Osteoblast (primary cell): ENCODE measurements around the gene PARP16. TPM values are rescaled to one million over a fixed set of nuclear protein-coding genes. Genes with fewer than 3 reads are reported as not detected.

Source experiments
- DNase-seq: peaks from one replicate; pipeline ENCODE4 v3.0.0; 2011; ENCODE audit warnings: low spot score, mixed read lengths; ENCODE audit not compliant: insufficient read length; ENCODE audit errors: missing footprints
- H2AFZ ChIP-seq: 2 replicates; pipeline ENCODE4 v1.6.0; 2011; ENCODE audit warnings: mild to moderate bottlenecking, low read length
- H3K27ac ChIP-seq: 2 replicates; pipeline ENCODE4 v1.5.1; 2011; ENCODE audit warnings: mild to moderate bottlenecking, low read depth, low read length, moderate library complexity
- H3K27me3 ChIP-seq: 2 replicates; pipeline ENCODE4 v1.6.0; 2012; ENCODE audit warnings: mild to moderate bottlenecking, control low read depth, inconsistent platforms, low read length, moderate library complexity; ENCODE audit not compliant: insufficient read depth
- H3K36me3 ChIP-seq: 2 replicates; pipeline ENCODE4 v1.5.1; 2011; ENCODE audit warnings: mild to moderate bottlenecking, low read length, control low read depth, moderate library complexity; ENCODE audit not compliant: insufficient read depth
- H3K4me1 ChIP-seq: 2 replicates; pipeline ENCODE4 v1.5.1; 2011; ENCODE audit warnings: mild to moderate bottlenecking, low read length, control low read depth, moderate library complexity; ENCODE audit not compliant: insufficient read depth
- H3K4me2 ChIP-seq: 2 replicates; pipeline ENCODE4 v1.6.0; 2011; ENCODE audit warnings: mild to moderate bottlenecking, low read length; ENCODE audit not compliant: insufficient read depth
- H3K4me3 ChIP-seq: fragments of 200-600 bp; sonication (generic); 3 replicates; pipeline ENCODE4 v1.5.1; 2012; ENCODE audit warnings: mild to moderate bottlenecking, low read length, inconsistent platforms; ENCODE audit not compliant: insufficient read depth
- H3K79me2 ChIP-seq: 2 replicates; pipeline ENCODE4 v1.6.0; 2012; ENCODE audit warnings: mild to moderate bottlenecking, low read length, control low read depth, inconsistent platforms; ENCODE audit not compliant: insufficient read depth
- H3K9me3 ChIP-seq: 2 replicates; pipeline ENCODE4 v1.5.1; 2011; ENCODE audit warnings: low read depth, low read length, control low read depth
- H4K20me1 ChIP-seq: 2 replicates; pipeline ENCODE4 v1.6.0; 2012; ENCODE audit warnings: mild to moderate bottlenecking, low read length, control low read depth; ENCODE audit not compliant: insufficient read depth
- CTCF ChIP-seq: IDR thresholded peaks from 2 replicates; pipeline ENCODE4 v1.5.1; 2011; ENCODE audit warnings: mild to moderate bottlenecking, low read depth, low read length, moderate library complexity; ENCODE audit errors: extremely low read depth
- small RNA-seq: library from RNA; depleted of rRNA; stranded (forward); fragments of <200 nt; gene quantifications from one replicate; pipeline ENCODE3, GENCODE V24; 2012
- total RNA-seq: library from RNA; depleted of rRNA; stranded (reverse); fragments of >200 nt; gene quantifications from 2 replicates; pipeline ENCODE4 v1.2.3, GENCODE V29; 2012

PARP16 gene
- total RNA-seq, 1 donor, result 6.2 TPM

DNA sequence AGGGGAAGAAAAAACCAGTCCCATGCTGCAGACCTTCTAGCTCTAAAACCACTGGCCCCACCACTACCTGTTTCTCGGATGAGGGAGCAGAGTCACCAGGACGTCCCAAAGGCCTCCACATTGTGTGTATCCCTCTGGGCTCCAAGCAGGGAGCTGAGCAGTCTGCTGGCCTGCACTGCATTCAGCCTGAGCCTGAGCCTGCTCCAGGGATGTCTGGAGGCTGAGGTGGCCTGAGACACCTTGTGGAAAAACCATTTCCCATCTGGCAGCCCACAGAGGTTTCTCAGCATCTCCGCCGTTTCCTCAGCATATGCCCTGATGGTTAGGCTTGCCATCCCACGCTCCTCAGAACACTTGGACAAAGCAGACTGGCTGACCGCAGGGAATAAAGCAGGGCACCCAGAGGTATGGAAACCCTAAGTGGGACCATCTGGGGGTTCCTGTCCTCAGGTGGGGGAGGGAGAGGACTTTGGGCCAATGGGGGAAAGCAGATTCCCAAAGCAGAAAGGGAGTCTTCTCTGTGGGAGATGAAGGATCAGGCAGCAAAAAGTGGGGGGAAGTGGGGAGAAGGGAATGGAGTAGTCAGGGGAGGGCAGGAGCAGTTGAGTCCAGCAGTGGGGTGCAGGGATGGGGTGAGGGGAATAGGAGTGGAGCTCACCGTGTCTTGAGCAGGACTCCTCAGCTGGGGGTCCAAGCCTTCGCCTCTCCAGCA, 75.8 kb downstream of the PARP16 start, which contains the start of gene CILP:
Gene CILP (minus strand): TSS at position 704 of the 712 bp plus-strand sequence. CDS start 1,718 bp downstream, outside the sequence.
- Histone ChIP-seq H3K27ac (no peak within 1 kb of the TSS), H3K4me2 (no peak within 1 kb of the TSS), H3K9me3 (no peaks in the 10 kb centered on the region), H3K27me3 (peaks cover 8% of the 10 kb centered on the region), H2AFZ (no peak within 1 kb of the TSS), H4K20me1 (no peaks in the 10 kb centered on the region), H3K36me3 (no peaks in the 10 kb centered on the region), H3K79me2 (no peaks in the 10 kb centered on the region), H3K4me1 (no peaks in the 10 kb centered on the region), H3K4me3 (no peak within 1 kb of the TSS)
- no peak for TF ChIP-seq CTCF
- DNase-seq, result no peak

- Histone ChIP-seq H2AFZ (no peak overlapping the region), H3K79me2 (no peaks in the 10 kb centered on the region), H3K9me3 (no peaks in the 10 kb centered on the region), H3K4me3 (no peak overlapping the region), H3K27me3 (peaks cover 8% of the 10 kb centered on the region), H3K36me3 (no peaks in the 10 kb centered on the region), H3K4me2 (no peak overlapping the region), H3K4me1 (no peaks in the 10 kb centered on the region), H3K27ac (no peak overlapping the region), H4K20me1 (no peaks in the 10 kb centered on the region)
- no peak for DNase-seq
- TF ChIP-seq CTCF, result no peak
These were observed 76.7 kb downstream of the PARP16 start for GRCh38 chr15:65209701-65210643.

DNA sequence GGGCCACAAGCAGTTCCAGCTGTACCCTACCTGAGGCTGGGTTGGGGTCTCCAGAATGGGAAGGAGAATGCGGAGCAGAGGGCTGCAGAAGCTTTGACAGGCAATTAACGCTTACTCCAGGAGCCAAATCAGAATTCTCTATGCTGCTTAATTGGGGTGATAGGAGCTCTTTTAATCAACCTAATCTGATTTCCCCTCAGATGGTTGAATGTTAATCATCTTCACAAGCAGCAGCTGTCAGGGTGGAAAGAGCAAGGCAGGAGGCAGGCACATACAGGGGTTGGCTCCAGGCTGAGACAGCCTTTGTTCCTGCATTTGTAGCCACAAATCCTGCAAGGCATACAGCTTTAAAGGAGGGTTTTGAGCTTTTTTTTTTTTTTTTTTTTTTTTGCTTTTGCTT, 78.0 kb downstream of the PARP16 start:
- Histone ChIP-seq H4K20me1 (no peaks in the 10 kb centered on the region), H3K79me2 (no peaks in the 10 kb centered on the region), H3K9me3 (no peaks in the 10 kb centered on the region), H3K27me3 (peaks cover 8% of the 10 kb centered on the region), H3K4me3 (no peak overlapping the region), H2AFZ (no peak overlapping the region), H3K4me2 (no peak overlapping the region), H3K4me1 (no peaks in the 10 kb centered on the region), H3K27ac (no peak overlapping the region), H3K36me3 (no peaks in the 10 kb centered on the region)
- TF ChIP-seq CTCF, result no peak
- no peak for DNase-seq

Small RNAs within 50 kb of the gene (small RNA-seq; reads per million reads assigned to genes)
- gene AC068213.1 (not detected), gene RNU5A-1 (171 reads per million, percentile 97 among the genes with 10 or more reads in this experiment), gene RNU5B-1 (415 reads per million, percentile 98 among the genes with 10 or more reads in this experiment), gene RNU6-686P (not detected), gene SNORA24B (25.4 reads per million, percentile 95 among the genes with 10 or more reads in this experiment)

Other genes starting within 250 kb of the PARP16 start
- not detected in 2 replicates for gene SLC51B, start 241.5 kb downstream of the PARP16 start, total RNA-seq
- under 0.01 and 0.36 TPM in 2 replicates for gene RASL12, start 218.9 kb downstream of the PARP16 start, total RNA-seq
- gene KBTBD13, start 210.1 kb downstream of the PARP16 start, total RNA-seq, result not detected in 2 replicates
- gene UBAP1L, start 171.7 kb downstream of the PARP16 start, total RNA-seq, result 2.9 and 3.3 TPM in 2 replicates
- 19.5 and 20.3 TPM in 2 replicates for gene PDCD7, start 153.1 kb downstream of the PARP16 start, total RNA-seq
- 39.5 and 46.7 TPM in 2 replicates for gene CLPX, start 101.5 kb downstream of the PARP16 start, total RNA-seq
- gene CILP, start 75.4 kb downstream of the PARP16 start, total RNA-seq, result under 0.01 TPM in 2 replicates
- not detected in 2 replicates for gene RNU5A-1, start 9.2 kb upstream of the PARP16 start, total RNA-seq
- not detected in 2 replicates for gene RNU5B-1, start 17.8 kb upstream of the PARP16 start, total RNA-seq
- gene IGDCC3, start 91.1 kb upstream of the PARP16 start, total RNA-seq, result 0.29 TPM in 1 of 2 replicates, not detected in the other
- gene IGDCC4, start 136.1 kb upstream of the PARP16 start, total RNA-seq, result 3.6 and 6.2 TPM in 2 replicates
- 40.9 and 42.4 TPM in 2 replicates for gene DPP8, start 230.8 kb upstream of the PARP16 start, total RNA-seq
- 75.3 and 79.6 TPM in 2 replicates for gene HACD3, start 243.6 kb upstream of the PARP16 start, total RNA-seq